Left lung (tissue), 10 donors: ENCODE results near the gene HDAC6. TPM values are rescaled to one million over a fixed set of nuclear protein-coding genes. Genes with fewer than 3 reads are reported as not detected.

ENCODE experiments used
- ATAC-seq: fragments of 200-7000 bp; cut with Tn5 transposase; one replicate; pipeline ENCODE4 v1.9.1; 2020; ENCODE audit warnings: moderate library complexity
- DNase-seq, 4 donors: peaks; one replicate each; pipeline ENCODE4 v3.0.0-alpha.2; 2013 to 2020
- H3K27ac ChIP-seq, 2 donors: fragments of 200-600 bp; sonication (generic) in 1 of 2; one replicate each; pipeline versions ENCODE4 v1.5.0 to v1.8.0; 2020 to 2021
- H3K27me3 ChIP-seq, 2 donors: fragments of 200-600 bp; sonication (generic) in 1 of 2; one replicate each; pipeline versions ENCODE4 v1.5.0 to v1.8.0; 2020 to 2021
- H3K36me3 ChIP-seq, 2 donors: fragments of 200-600 bp; sonication (generic) in 1 of 2; one replicate each; pipeline versions ENCODE4 v1.5.0 to v1.8.0; 2020 to 2021
- H3K4me1 ChIP-seq, 2 donors: fragments of 200-600 bp; one replicate each; pipeline ENCODE4 v1.8.0; 2021
- H3K4me3 ChIP-seq, 2 donors: fragments of 200-600 bp; sonication (generic) in 1 of 2; one replicate each; pipeline versions ENCODE4 v1.5.0 to v1.8.0; 2020 to 2021; ENCODE audit warnings: mild to moderate bottlenecking in 1 of 2
- H3K9me3 ChIP-seq, 2 donors: fragments of 200-600 bp; sonication (generic) in 1 of 2; one replicate each; pipeline versions ENCODE4 v1.5.0 to v1.8.0; 2020 to 2021
- CTCF ChIP-seq, 2 donors: fragments of 200-600 bp; sonication (generic) in 1 of 2; IDR thresholded peaks; one replicate each; pipeline versions ENCODE4 v1.5.0 to v1.8.0; 2021; ENCODE audit warnings: antibody characterized with exemption in 2 of 2
- intact Hi-C, 2 donors: fragments of 100-400 bp; cut with DNase I; formaldehyde crosslinking; loops; one replicate each; pipeline versions ENCODE4 v1.11.2 to v1.14.2; 2022
- polyA plus RNA-seq, 6 donors: library from polyadenylated mRNA; unstranded; fragments of 120-200 nt; gene quantifications; one replicate each; pipeline ENCODE4 v1.2.1, GENCODE V29; 2013; ENCODE audit not compliant: insufficient read length in 6 of 6
- total RNA-seq, 2 donors: library from RNA; stranded (reverse); fragmentation: NEBNext Ultra II Directional; extraction: Animal tissue kit (Norgen Biotek cat#: 25700); gene quantifications; one replicate each; pipeline ENCODE4 v1.2.1, GENCODE V29; 2021
- donor health status: DM: no; HTN: yes; CAD: no.
- donor health status: DM: no; HTN: no; CAD: no.

HDAC6 gene
- total and polyA plus RNA-seq, 8 donors: 76.7 to 199 (median 161) TPM

DNA sequence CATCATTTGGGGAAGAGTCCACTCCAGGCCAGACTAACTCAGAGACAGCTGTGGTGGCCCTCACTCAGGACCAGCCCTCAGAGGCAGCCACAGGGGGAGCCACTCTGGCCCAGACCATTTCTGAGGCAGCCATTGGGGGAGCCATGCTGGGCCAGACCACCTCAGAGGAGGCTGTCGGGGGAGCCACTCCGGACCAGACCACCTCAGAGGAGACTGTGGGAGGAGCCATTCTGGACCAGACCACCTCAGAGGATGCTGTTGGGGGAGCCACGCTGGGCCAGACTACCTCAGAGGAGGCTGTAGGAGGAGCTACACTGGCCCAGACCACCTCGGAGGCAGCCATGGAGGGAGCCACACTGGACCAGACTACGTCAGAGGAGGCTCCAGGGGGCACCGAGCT lies 21.2 kb downstream of the HDAC6 start:
- DNase-seq (no peak), ATAC-seq (no peak)
- no peak overlapping the region for H3K4me3 ChIP-seq
- peaks cover 0 to 20% of the 10 kb centered on the region in 2 donors for H3K27me3 ChIP-seq
- intact Hi-C loops: no loop called here
- H3K4me1 ChIP-seq: no peaks in the 10 kb centered on the region
- H3K9me3 ChIP-seq: no peaks in the 10 kb centered on the region
- H3K36me3 ChIP-seq: peaks cover 0 to 54% of the 10 kb centered on the region in 2 donors
- no peak overlapping the region for H3K27ac ChIP-seq
- TF ChIP-seq CTCF (IDR thresholded peaks at IDR 0.05): no peak

GRCh38 chrX:48824066-48824465 lies 22.2 kb downstream of the HDAC6 start:
- Histone ChIP-seq H3K27me3 (peaks cover 0 to 20% of the 10 kb centered on the region in 2 donors), H3K4me1 (no peaks in the 10 kb centered on the region), H3K36me3 (peaks cover 0 to 48% of the 10 kb centered on the region in 2 donors), H3K9me3 (no peaks in the 10 kb centered on the region), H3K4me3 (no peak overlapping the region), H3K27ac (no peak overlapping the region)
- no peak for TF ChIP-seq CTCF (IDR thresholded peaks at IDR 0.05)
- intact Hi-C loops: no loop called here
- ATAC-seq: no peak
- DNase-seq: no peak

GRCh38 chrX:48826135-48826875 lies 24.4 kb downstream of the HDAC6 start, which contains the start of gene ERAS:
ERAS (plus strand) TSS chrX:48826513; CDS start chrX:48829124, 2,611 bp downstream.
- intact Hi-C loops: no loop called here
- H3K4me1 ChIP-seq: no peaks in the 10 kb centered on the region
- DNase-seq (no peak), ATAC-seq (no peak)
- H3K36me3 ChIP-seq: peaks cover 0 to 34% of the 10 kb centered on the region in 2 donors
- peaks cover 0 to 30% of the 10 kb centered on the region in 2 donors for H3K27me3 ChIP-seq
- no peak for TF ChIP-seq CTCF (IDR thresholded peaks at IDR 0.05)
- no peak within 1 kb of the TSS for H3K4me3 ChIP-seq
- H3K9me3 ChIP-seq: no peaks in the 10 kb centered on the region
- H3K27ac ChIP-seq: no peak within 1 kb of the TSS

DNA sequence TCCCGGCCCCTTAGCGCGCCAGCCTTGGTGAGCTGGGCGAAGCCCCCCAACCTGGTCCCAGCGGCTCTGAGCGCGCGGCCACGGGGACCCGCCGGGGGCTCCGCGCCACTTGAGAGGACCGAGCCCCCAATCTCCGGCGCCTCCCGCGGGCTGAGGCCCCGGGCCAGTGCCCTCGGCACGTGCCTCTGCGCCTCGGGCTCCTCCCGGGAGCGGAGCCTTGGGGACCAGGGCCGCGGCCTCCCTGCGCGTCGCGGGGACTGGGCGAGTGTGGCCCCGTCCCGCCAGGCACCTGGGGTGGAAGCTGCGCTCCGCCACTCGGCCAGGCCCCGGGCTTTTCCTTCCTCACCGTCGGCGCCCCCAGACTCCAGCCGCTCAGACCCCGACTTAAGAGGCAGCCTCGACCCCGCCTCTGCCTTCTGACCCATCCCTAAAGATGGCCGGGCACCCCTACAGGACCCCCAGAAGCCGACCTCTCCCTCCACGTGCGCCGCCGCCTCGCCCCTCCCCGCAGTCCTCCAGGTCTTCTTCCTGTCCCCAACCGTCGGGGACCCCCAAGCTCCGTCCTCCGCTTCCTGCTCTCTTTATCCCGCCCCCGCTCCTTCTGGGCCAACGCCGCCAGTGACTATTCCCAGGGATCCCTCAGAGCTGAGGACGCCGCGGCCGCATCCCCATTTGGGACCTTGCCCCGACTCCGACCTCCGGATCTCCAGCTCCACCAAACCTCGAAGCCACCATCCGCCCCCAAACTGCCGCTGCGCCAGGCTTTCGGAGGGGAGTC lies 25.2 kb downstream of the HDAC6 start:
- intact Hi-C loops: no loop called here
- Histone ChIP-seq H3K27ac (no peak overlapping the region), H3K36me3 (peaks cover 0 to 27% of the 10 kb centered on the region in 2 donors), H3K27me3 (peaks cover 0 to 38% of the 10 kb centered on the region in 2 donors), H3K4me1 (no peaks in the 10 kb centered on the region), H3K4me3 (no peak overlapping the region), H3K9me3 (no peaks in the 10 kb centered on the region)
- DNase-seq: no peak
- no peak for ATAC-seq
- no peak for TF ChIP-seq CTCF (IDR thresholded peaks at IDR 0.05)

- no peaks in the 10 kb centered on the region for H3K9me3 ChIP-seq
- no peak for TF ChIP-seq CTCF (IDR thresholded peaks at IDR 0.05)
- H3K27ac ChIP-seq: no peak overlapping the region
- no peak overlapping the region for H3K4me3 ChIP-seq
- DNase-seq (no peak), ATAC-seq (no peak)
- H3K36me3 ChIP-seq: peaks cover 0 to 23% of the 10 kb centered on the region in 2 donors
- H3K27me3 ChIP-seq: peaks cover 0 to 43% of the 10 kb centered on the region in 2 donors
- no peaks in the 10 kb centered on the region for H3K4me1 ChIP-seq
- intact Hi-C loops: no loop called here
Measured at GRCh38 chrX:48827654-48827968, 25.7 kb downstream of the HDAC6 start.
